ENCODE data around the gene CIZ1. TPM values are rescaled to one million over a fixed set of nuclear protein-coding genes. Genes with fewer than 3 reads are reported as not detected.

Gene CIZ1
- polyA plus RNA-seq, 1 experiment, result 26.9 TPM

DNA sequence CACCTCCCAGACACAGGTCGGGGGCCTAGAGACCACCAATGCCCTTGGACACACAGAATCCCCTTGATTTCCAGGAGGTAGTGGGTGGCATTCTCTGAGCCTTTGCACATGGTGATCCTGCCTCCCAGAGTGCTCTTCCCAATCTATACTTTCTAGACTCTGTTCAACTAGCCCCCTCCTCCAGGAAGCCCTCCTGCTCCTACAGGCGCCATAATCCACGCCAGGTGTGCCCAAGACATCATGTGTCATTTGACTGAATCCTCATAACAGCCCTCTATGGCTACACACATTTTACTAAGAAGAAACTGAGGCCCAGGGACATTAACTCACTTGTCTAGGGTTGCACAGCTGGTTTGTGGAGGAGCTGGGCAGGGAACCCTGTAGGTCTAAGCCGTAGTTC, 24.2 kb downstream of the CIZ1 start:
- H3K9me3 ChIP-seq (ENCODE audit: control insufficient read depth, insufficient read depth, low read length), result no peaks in the 10 kb centered on the region
- ChIA-PET CTCF (no interaction called here), POLR2A (interaction anchor here (0.6 kb wide), 1 partner anchor 32 kb away, joined by 6 read pairs; no protein-coding TSS in a partner anchor)
- TF ChIP-seq CTCF (IDR thresholded peaks at IDR 0.05; ENCODE audit: low read depth, low read length), result no peak
- DNase-seq (ENCODE audit: low read depth, low spot score), result no peak
- no peaks in the 10 kb centered on the region for H3K27me3 ChIP-seq (ENCODE audit: control insufficient read depth, insufficient read depth, low read length)
- no peak overlapping the region for H3K27ac ChIP-seq (ENCODE audit: low read depth, low read length)
- no peak overlapping the region for H3K4me3 ChIP-seq (ENCODE audit: low read depth, low read length)

GRCh38 chr9:128166169-128166568, 25.2 kb downstream of the CIZ1 start:
- Histone ChIP-seq H3K27me3 (ENCODE audit: control insufficient read depth, insufficient read depth, low read length) (no peaks in the 10 kb centered on the region), H3K9me3 (ENCODE audit: control insufficient read depth, insufficient read depth, low read length) (no peaks in the 10 kb centered on the region), H3K27ac (ENCODE audit: low read depth, low read length) (no peak overlapping the region), H3K4me3 (ENCODE audit: low read depth, low read length) (no peak overlapping the region)
- TF ChIP-seq CTCF (IDR thresholded peaks at IDR 0.05; ENCODE audit: low read depth, low read length), result no peak
- DNase-seq (ENCODE audit: low read depth, low spot score), result no peak
- POLR2A ChIA-PET, result no interaction called here
- CTCF ChIA-PET, result no interaction called here

DNA sequence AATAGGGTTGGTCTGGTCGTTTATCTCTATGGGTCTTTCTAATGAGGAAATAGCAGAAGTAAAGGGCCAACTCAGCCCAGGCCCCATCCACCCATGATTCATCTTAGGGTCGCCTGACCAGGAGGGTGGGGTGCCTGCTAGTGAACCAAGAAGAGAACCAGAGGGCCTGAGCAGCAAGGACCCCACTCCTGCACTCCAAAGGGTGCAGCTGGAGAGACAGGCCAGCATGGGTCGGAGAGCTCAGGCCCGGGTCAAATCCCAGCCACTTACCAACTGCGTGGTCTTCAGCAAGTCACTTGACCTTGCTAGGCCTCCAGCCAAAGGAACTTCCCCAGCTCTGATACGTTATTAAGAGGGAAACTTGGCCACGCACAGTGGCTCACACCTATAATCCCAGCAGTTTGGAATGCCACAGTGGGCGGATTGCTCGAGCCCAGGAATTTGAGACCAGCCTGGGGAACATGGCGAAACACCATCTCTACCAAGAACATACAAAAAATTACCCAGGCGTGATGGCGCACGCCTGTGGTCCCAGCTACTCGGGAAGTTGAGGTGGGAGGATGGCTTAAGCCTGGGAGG, 27.0 kb downstream of the CIZ1 start:
- POLR2A ChIA-PET, result no interaction called here
- no peak for DNase-seq (ENCODE audit: low read depth, low spot score)
- Histone ChIP-seq H3K4me3 (ENCODE audit: low read depth, low read length) (no peak overlapping the region), H3K27ac (ENCODE audit: low read depth, low read length) (no peak overlapping the region), H3K27me3 (ENCODE audit: control insufficient read depth, insufficient read depth, low read length) (no peaks in the 10 kb centered on the region), H3K9me3 (ENCODE audit: control insufficient read depth, insufficient read depth, low read length) (no peaks in the 10 kb centered on the region; the same call in 1 of the 2 replicates)
- CTCF ChIA-PET, result no interaction called here
- no peak for TF ChIP-seq CTCF (IDR thresholded peaks at IDR 0.05; ENCODE audit: low read depth, low read length)

DNA sequence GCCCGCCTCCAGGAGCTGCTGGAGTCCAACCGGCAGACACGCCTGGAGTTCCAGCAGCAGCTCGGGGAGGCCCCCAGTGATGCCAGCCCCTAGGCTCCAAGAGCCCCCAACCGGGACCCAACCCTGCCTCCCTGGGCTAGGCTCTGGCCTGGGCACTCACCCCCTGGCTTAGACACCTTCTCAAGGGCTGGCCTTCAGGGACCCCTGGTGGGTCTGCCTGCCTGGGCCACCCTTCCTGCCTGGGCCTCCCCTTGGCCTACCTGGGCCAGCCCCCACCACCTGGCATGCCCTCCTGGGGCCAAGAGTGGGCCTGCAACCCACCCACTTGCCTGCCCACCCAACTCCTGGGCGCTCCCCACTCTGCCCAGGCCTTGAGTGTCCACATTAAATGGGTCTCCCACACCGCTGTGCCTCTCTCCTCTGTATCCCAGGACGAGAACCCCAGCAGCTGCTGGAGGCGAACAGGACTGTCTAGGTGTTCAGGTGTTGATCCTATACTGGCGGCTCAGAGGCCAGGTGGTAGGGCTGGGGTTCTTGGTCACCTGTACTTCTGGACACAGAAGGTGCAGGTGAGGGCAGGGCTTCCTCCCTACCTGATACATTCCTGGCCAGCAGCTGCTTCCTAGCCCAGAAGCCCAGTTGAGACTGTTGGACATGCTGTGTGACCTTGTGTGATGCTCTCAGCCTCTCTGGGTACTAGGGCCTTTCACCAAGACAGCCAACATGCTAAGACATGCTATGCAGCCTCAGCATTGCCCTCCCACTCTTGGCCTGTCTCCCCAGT, 27.7 kb downstream of the CIZ1 start:
- ChIA-PET POLR2A (no interaction called here), CTCF (no interaction called here)
- no peak for DNase-seq (ENCODE audit: low read depth, low spot score)
- Histone ChIP-seq H3K27me3 (ENCODE audit: control insufficient read depth, insufficient read depth, low read length) (no peaks in the 10 kb centered on the region), H3K4me3 (ENCODE audit: low read depth, low read length) (no peak overlapping the region), H3K9me3 (ENCODE audit: control insufficient read depth, insufficient read depth, low read length) (no peaks in the 10 kb centered on the region; the same call in 1 of the 2 replicates), H3K27ac (ENCODE audit: low read depth, low read length) (no peak overlapping the region)
- no peak for TF ChIP-seq CTCF (IDR thresholded peaks at IDR 0.05; ENCODE audit: low read depth, low read length)

DNA sequence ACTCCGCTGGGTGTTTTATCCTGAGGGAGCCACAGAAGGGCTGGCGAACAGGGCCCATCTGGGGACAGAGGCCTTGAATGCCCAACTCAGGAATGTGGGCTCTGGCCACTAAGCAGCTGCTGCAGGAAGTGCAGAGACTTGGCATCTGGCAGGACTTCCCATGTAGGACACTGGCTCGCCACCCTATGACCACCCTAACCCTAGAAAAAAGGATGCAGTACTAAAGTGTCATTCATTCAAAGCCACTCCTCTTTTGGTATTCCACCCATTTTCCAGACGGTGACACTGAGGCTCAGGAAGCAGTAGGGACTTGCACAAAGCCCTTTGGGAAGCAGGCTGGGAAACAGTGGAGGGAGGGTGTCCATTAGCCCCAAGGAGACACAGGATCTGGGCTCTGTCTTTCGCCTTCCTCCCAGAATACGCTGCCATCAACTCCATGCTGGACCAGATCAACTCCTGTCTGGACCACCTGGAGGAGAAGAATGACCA, 28.3 kb downstream of the CIZ1 start:
- DNase-seq (ENCODE audit: low read depth, low spot score), result no peak
- CTCF ChIA-PET, result no interaction called here
- Histone ChIP-seq H3K9me3 (ENCODE audit: control insufficient read depth, insufficient read depth, low read length) (no peaks in the 10 kb centered on the region; the same call in 1 of the 2 replicates), H3K27me3 (ENCODE audit: control insufficient read depth, insufficient read depth, low read length) (no peaks in the 10 kb centered on the region), H3K4me3 (ENCODE audit: low read depth, low read length) (no peak overlapping the region), H3K27ac (ENCODE audit: low read depth, low read length) (no peak overlapping the region)
- TF ChIP-seq CTCF (IDR thresholded peaks at IDR 0.05; ENCODE audit: low read depth, low read length), result no peak
- POLR2A ChIA-PET, result no interaction called here
